ENCODE measurements around the gene MARCHF3.
"Not testable (repeated sequence)": the region's sequence is repeated elsewhere in the genome, so short reads cannot be mapped to it uniquely, and the experiment has no call there.

Gene MARCHF3, protein sequence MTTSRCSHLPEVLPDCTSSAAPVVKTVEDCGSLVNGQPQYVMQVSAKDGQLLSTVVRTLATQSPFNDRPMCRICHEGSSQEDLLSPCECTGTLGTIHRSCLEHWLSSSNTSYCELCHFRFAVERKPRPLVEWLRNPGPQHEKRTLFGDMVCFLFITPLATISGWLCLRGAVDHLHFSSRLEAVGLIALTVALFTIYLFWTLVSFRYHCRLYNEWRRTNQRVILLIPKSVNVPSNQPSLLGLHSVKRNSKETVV

DNA sequence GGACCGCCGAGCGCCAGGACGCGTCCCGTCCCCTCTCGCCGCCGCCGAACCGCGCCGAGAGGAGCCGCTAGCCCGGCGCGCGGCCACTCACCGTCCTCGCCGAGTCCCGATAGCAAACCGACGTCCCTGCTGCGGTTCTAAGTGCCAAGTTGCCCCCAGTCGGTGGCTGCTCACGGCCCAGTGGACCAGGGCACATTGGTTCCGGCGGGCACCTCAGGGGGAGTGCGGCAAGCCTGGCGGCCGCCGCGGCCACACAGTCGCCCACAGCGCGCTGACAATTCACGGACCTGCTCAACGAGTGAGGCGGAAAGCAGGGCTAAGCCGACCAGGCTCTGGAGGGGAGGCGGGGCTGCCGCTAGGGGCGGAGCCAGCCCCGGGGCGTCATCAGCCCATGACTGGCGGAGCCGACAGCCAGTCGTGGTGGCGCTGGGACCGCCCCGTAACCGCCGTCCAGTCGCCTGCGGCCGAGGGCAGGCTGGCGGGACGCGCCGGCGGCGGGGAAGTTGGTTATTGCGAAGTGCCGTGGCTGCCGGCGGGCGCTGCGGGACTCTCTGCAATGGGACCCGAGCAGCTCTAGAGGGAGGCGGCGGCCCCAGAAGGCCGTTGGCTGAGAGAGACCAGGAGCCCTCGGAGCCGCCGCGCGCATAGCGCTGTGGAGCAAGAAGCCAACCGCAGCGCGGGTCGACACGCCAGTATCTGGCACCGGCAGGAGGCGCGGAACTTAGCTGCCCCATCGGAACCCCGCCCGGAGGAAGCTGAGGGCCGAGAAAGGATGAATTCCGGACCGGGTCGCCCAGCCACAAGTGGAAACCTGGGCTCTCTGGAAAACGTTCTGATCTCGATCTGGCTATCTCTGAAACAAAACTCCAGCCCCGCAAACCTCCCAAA is at the start of gene MARCHF3:
Gene MARCHF3, minus strand, starts transcription at position 300 of the 888 bp plus-strand sequence. CDS start 112,387 bp downstream, outside the sequence.
- DNase-seq (ENCODE audit: low read depth in 2 of 2) = peak; percentile 78 to 92

DNA sequence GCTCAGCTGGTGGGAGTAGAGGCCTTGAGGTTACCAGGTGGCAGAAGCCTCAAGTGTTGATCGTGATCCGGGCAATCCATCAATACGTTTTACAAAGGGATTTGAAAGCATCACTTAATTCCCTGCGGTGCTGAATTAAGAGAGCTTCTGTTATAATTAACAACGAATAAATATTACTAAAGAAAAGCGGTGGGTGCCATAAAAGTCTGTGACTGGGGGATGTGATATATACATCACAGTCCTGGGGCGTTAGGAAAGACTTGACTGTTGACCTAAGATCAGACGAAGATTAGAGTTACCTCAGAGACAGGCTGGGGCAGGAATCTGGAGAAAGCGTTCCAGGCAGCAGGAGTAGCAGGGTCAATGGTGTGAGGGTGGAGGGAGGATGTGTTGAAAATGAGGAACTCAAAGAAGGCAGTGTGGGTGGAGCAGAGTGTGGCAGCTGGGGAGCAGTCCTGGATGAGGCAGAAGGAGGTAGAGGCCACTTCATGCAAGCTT is 49.7 kb upstream of the MARCHF3 start:
- DNase-seq (ENCODE audit: low read depth in 2 of 2) = no peak

DNA sequence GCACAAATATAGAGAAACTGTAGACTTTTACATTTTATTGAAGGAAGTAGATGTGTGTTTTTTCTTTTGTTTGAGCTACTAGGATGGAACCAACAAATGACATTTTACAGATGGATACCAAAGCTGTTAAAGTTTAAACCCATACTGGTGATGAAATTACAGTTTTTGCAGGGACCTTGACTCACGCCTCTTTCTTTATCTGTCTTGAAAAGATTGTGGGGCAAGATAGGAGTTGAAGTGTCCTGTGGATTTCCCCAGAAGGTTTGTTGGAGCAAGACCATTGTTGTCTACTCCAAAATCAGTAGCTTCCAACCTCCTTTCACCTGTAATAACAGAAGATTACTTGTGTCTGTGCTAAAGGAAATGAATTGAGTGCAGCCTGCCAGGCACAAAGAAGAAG is 47.0 kb upstream of the MARCHF3 start:
- no peak for DNase-seq (ENCODE audit: low read depth in 2 of 2)

DNA sequence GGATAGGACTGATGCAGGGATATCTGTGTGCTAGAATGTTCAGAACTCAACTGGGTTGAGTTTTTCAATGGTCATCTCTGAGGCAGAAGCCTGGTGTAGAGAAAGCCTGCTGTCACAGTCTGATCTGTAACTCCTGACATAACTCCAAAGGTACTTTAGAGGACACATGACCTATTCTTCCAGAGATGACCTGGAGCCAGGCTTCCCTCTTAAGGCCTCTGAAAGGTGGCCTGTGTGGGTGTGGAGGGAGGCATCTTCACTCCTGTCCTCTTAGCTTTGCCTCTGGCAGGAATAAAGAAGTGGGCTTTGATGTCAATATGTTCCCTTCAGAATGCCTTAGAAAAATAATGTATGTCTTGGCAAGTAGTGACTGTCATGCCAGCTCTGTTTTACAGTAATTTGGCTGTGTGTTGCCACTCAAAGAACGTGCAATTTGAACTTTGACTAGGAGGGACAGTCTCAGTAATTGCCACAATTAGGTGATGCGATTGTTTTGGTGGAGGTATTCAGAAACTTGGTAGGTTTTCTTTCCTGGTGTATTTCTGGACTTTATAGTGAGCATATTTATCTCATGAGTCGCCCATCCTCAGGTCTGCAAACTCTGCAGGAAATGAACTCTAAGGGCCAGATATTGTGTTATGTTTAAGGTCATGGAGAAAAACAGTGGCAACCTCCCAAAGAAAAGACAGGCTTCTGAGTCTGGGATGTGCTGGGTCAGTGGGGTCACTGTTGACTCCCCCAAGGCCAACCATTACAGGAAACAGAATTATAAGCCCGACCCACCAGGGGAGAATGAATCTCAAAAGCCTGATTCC is 46.2 kb upstream of the MARCHF3 start:
- no peak for DNase-seq (ENCODE audit: low read depth in 2 of 2)

DNA sequence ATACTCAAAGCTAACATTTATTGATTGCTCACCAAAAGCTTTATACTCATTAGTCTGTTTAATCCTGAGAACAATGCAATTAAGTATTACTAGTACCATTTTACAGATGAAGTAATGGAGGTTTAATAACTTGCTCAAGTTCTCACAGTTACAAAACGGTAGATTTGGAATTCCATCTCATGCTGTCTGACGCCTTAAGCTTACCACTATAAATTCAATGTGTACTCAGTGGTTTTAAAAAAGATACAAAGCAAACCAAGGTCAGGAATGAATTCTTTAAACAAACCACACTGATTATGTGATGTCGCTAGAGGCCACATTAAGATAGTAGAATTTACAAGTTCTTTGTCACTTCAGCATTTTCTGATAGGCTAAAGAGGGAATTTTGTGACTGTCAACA is 44.1 kb upstream of the MARCHF3 start:
- DNase-seq (ENCODE audit: low read depth in 2 of 2) = no peak

DNA sequence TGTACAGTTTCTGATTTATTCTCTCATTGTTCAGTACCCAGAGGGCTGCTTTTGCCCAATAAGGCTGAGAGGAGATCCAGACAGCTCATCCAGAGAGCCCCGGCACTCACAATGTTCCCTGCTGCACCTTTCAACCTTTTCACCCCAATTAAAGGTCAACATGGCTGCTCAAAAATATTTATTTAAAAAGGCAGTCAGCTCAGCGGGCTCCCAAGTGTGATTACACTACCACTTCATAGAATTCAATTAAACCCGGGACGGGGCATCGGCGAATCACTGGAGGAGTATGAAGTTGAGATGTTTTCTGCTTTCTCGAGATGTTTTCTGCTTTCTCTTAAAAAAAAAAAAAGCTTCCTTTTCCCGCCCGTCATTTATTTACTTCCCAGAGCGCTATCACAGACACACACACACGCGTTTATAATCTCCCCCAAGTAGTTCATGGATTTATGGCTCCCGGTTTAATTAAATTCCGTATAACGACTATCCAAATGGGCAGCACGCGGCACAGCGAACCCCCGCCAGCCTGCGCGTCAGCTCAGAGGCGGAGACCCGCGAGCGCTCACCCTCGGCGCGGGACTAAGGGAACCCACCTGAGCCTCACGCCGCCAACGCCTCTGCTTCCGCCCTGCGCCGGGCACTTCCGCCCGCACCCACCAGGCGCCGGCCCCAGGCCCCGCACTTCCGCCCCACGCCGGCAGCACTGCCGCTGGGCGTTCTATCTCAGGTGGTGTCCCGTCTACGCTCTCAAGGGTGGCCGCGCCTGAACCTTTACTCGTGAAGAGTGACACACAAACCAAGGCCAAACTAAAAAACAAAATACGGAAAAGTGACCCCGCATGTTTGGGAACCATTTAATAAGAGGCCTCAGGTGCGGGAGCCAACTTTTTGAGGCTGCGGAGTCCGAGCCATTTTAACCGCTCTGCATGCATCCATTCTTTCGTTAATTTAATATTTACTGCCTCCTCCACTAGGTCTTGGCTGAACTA is 42.8 kb upstream of the MARCHF3 start, which contains the start of gene C5orf63:
Gene C5orf63, minus strand, starts transcription at position 642 of the 986 bp plus-strand sequence. CDS start 14,507 bp downstream, outside the sequence.
- DNase-seq (ENCODE audit: low read depth in 2 of 2) = peak; percentile 39 to 64

DNA sequence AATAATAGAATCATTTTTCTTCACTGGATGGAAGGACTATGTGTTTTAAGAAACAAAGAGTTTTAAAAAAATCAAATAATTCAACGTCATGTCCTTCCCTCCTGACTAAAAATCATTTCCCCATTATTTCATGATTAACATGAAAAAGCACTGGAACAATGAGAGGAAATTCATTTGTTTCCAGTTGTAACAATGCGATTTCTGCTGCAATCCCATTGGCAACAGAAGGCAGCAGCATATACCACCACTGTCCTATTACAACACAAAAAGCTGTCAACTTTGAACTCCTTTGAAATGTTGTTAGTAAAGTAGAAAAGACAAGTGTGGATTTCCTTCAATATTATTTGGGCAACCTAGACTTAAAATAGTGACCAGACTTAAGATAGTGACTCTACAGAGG is 39.9 kb upstream of the MARCHF3 start:
- DNase-seq (ENCODE audit: low read depth in 2 of 2) = no peak

DNA sequence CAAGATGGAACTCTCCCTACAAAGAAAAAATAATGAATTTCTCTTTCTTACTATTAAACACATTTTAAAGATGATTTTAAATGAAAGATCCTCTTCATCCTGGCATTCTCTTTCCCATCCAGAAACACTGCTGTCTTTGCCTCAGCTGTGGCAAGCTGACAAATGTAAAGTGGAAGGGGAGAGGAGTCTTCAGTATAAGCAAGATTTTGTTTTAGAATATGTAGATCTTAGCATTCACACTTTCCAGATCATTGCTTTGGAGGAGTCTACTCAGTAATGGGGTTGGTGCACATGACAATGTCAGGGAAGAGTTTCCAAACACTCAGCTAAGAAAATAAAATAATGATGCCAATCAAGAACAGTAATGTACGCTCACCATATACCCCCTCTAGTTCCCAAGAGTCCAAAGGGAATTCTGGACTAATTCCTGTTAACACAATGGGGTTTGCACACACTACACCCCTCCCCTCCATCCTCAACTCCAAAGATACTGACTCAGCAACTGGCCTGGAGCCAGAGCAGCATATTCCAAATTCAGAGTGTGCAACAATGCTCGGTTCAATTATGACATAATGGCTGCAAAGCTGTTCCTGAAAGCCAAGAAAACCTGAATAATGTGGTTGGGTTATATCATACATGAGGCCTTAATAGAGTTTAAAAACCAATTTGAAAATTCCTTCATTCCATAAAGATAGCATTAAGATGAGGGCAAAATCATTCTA is 38.3 kb upstream of the MARCHF3 start:
- DNase-seq (ENCODE audit: low read depth in 2 of 2) = no peak

DNA sequence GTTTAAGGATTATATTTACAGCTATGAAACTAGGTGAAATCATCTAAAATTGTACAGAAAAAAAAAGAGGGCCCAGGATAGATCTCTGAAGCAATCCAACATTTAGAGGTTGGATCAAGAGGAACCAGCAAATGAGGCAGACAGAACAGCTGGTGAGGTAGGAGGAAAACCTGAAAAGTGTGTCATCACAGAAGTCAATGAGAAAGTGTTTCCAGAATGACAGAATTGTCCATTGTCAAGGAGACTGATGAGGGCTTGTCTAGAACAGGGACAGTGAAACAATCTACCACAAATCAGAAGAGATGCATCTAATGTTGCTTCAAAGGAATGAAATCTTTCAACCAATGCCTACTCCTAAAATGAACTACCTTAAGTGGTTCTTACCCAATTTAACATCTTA is 36.4 kb upstream of the MARCHF3 start:
- no peak for DNase-seq (ENCODE audit: low read depth in 2 of 2)

DNA sequence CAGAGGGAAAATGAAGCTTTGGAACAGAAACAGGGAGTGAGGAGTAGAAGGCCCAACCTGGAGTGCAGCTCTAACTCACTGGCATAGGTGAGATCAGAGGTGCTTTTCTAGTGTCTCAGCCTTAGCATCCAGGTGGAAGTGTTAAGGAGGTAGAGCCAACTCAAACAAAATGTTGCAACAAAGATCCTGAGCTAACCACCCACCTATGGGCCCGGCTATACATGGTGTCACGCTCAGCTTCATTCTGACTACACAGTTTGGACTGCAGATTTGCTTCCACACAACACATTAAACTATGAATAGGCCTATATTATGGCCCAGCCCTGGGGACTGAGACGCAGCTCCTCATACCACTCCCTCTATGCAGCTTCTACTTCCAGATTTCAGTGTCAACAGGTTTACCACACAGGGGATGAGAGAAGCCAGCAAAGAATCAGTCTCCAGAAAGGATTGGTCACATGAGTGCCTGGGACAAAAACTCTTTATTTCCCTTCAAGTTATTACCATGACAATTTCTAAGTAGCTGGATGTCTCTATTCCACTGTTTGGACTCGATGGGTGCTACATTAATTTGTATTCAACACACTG is 34.0 kb upstream of the MARCHF3 start:
- no peak for DNase-seq (ENCODE audit: low read depth in 2 of 2)

DNA sequence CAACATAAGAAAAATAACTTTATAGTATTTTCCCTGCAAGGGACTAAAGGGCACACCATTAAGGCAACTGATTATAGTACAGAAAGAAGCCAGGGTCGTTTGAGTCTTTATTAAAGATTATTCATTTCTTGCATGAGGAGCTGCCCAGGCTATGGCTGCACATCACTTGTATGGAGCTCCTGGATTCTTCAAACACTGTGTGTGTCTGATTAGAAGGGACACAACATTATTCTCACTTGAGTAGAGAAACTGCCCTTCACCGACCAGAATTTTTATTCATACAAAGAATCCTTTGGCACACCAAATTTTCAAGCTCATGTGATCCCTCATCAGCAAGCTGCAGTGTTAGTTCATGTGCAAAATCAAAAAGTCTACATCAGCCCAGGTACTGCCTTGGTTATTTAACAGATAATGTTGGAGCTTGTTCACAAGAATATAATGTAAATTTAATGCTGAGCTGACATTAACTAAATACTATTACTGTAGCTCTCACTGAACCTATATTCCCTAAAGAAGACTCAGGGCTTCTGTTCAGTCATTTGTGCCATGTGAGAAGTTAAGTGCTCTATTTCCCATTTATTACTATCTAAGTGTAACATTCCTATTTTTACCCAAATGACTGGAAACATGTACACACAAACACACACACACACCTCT is 33.0 kb upstream of the MARCHF3 start:
- no peak for DNase-seq (ENCODE audit: low read depth in 2 of 2)

DNA sequence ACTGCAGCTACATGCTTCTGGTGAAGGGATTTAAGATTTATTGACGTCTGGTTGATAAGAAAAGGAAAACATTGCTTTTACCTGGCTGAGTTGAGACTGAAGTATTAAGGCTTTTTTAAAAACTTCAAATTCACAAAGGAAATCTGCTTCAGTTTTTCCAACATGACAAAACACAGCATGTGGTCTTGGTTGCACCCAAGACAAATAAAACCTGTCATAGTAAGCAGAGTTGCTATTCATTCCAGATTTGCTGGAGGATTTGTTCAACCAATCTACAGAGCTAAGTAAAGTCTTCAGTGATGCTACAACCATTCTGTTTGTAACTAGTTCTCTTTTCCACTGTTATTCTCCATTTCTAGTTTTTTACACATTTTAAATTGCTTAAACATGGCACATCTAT is 31.6 kb upstream of the MARCHF3 start:
- no peak for DNase-seq (ENCODE audit: low read depth in 2 of 2)

DNA sequence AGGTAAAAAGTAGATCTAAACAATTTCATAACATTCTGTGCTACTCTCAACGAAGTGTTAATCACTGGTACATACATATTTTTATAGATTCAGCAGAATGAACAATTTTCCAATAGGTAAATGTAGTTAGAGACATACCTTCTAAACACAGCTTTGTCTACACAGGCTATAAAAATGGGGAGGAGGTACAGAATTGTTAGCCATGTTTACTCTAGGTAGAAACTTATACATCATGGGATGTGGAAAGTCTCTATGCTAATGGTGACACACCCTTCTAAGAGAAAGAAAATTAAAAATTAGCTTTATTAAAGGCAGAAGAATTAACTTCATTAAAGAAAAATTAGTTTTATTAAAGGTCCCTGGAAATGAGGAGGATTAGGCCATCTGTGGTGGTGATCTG is 31.2 kb upstream of the MARCHF3 start:
- DNase-seq (ENCODE audit: low read depth in 2 of 2) = no peak

DNA sequence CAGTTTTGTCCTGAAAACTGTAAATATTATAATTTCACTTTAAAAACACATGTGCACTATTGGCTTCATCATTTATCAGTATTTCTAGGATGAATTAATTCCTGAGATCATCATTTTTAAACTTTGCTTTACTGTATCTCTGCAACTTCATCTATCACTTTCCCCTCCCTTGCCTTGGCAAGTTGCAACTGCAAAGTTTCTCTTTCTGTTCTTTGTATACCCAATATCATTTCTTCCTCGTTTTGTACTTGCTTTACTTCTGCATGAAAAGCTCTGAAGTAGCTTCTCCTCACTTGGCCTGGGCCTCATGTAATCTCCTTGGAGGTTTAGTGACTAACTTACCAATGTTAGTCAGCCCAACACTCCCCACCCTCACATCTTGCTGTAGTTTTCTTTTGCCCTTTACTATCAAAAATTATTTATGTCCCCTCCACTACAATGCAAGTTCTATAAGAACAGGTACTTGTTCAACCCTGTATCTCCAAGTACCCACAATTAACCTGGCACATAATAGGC is 30.2 kb upstream of the MARCHF3 start:
- no peak for DNase-seq (ENCODE audit: low read depth in 2 of 2)

DNA sequence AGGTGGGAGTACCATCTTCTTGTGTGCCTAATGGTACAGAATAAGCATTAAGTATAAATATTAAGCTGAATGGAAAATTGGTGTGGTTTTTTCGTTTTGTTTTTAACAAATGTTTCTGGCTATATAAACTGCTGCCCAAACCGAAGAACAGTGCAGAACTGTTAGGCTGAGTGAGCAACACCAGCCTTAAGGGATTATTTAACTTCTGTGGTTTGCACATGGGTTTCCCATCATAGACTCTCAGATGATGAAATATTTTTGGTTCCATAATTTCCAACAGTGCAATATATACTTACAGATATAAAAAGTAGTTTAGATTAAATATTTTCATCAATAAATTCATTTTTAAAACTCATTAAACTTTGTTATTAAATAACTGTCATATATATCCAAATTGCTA is 26.5 kb upstream of the MARCHF3 start:
- DNase-seq (ENCODE audit: low read depth in 2 of 2) = no peak

DNA sequence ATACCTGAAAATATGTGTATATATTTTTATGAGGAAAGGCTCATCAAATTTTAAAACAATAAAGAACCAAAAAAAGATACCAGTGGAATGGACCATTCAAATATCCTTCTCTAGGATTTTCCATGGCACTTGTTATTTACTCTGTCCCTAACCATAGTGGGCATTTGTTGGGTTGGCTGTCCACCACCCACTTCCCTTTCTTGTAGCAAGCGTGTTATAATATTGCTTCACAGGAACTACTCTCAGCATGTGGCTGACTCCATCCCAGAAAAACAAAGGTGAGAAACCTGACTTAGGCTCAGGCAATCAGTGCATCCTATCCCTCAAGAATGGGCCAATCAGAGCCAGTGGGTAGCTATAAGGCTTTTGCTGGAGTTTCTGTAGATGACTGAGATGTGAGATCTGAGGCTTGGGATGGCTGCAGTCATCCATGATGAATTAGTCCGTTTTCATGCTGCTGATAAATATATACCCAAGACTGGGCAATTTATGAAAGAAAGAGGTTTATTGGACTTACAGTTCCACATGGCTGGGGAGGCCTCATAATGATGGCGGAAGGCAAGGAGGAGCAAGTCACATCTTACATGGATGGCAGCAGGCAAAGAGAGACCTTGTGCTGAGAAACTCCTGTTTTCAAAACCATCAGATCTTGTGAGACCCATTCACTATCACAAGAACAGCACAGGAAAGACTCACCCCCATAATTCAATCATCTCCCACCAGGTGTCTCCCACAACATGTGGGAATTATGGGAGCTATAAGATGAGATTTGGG is 25.7 kb upstream of the MARCHF3 start:
- DNase-seq (ENCODE audit: low read depth in 2 of 2) = no peak

DNA sequence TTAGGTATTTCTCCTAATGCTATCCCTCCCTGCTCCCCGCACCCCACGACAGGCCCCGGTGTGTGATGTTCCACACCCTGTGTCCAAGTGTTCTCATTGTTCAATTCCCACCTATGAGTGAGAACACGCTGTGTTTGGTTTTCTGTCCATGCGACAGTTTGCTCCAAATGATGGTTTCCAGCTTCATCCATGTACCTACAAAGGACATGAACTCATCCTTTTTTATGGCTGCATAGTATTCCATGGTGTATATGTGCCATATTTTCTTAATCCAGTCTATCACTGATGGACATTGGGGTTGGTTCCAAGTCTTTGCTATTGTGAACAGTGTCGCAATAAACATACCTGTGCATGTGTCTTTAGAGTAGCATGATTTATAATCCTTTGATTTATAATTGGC is 23.2 kb upstream of the MARCHF3 start:
- DNase-seq (ENCODE audit: low read depth in 2 of 2) = not testable (repeated sequence)

DNA sequence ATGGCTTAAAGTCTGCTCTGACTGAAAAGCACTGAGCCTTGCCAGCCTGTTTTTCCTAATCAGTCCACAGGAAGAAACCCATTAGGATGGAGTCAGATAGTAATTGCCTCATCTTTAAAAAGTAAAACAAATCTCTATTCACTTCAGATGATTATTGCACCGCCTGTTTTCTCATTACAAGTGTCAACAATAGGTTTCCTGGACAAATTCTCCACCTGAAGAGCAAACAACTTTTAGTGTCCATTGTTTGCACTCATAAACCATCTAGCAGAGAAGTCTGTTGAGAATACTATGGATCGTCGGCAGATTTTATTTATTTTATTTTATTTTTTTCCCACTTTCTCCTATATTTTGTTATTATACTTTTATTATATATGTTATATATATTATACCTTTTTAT is 22.7 kb upstream of the MARCHF3 start:
- DNase-seq (ENCODE audit: low read depth in 2 of 2) = no peak
